KOPT-K1 (cell line): Measurements from ENCODE around the gene GPR146.

ENCODE experiments used
- H3K27ac ChIP-seq: fragments of 200-600 bp; sonication (generic); 2 replicates; pipeline ENCODE4 v1.5.1; 2016; ENCODE audit warnings: antibody characterized with exemption, mild to moderate bottlenecking, low read depth, low read length; ENCODE audit not compliant: poor library complexity, severe bottlenecking
- H3K36me3 ChIP-seq: fragments of 200-600 bp; sonication (generic); 2 replicates; pipeline ENCODE4 v1.5.1; 2017; ENCODE audit warnings: antibody characterized with exemption, mild to moderate bottlenecking, low read length, moderate library complexity; ENCODE audit not compliant: insufficient read depth
- H3K9me3 ChIP-seq: fragments of 200-600 bp; sonication (generic); 2 replicates; pipeline ENCODE4 v1.5.1; 2017; ENCODE audit warnings: antibody characterized with exemption, low read length, mild to moderate bottlenecking; ENCODE audit not compliant: insufficient read depth, poor library complexity, severe bottlenecking

The GPR146 gene

GRCh38 chr7:1080252-1080920 lies 36.0 kb downstream of the GPR146 start:
- Histone ChIP-seq H3K27ac (no peak overlapping the region), H3K36me3 (no peaks in the 10 kb centered on the region), H3K9me3 (no peaks in the 10 kb centered on the region)

GRCh38 chr7:1080921-1081255 lies 36.5 kb downstream of the GPR146 start:
- Histone ChIP-seq H3K36me3 (no peaks in the 10 kb centered on the region), H3K27ac (no peak overlapping the region), H3K9me3 (no peaks in the 10 kb centered on the region)

GRCh38 chr7:1081336-1081735 lies 37.0 kb downstream of the GPR146 start:
- H3K36me3 ChIP-seq, result no peaks in the 10 kb centered on the region
- no peaks in the 10 kb centered on the region for H3K9me3 ChIP-seq
- no peak overlapping the region for H3K27ac ChIP-seq

- Histone ChIP-seq H3K36me3 (no peaks in the 10 kb centered on the region), H3K9me3 (no peaks in the 10 kb centered on the region)
Measured at GRCh38 chr7:1081931-1082401, 37.6 kb downstream of the GPR146 start.

GRCh38 chr7:1083729-1084657 lies 39.6 kb downstream of the GPR146 start:
- Histone ChIP-seq H3K36me3 (no peaks in the 10 kb centered on the region), H3K9me3 (no peaks in the 10 kb centered on the region), H3K27ac (no peak overlapping the region)

More at GRCh38 chr7:1081931-1082401, 37.6 kb downstream of the GPR146 start:
- H3K27ac ChIP-seq, result no peak overlapping the region

- Histone ChIP-seq H3K36me3 (no peaks in the 10 kb centered on the region), H3K27ac (no peak overlapping the region), H3K9me3 (no peaks in the 10 kb centered on the region)
Measured at GRCh38 chr7:1085266-1085665, 40.9 kb downstream of the GPR146 start.

- H3K9me3 ChIP-seq, result no peaks in the 10 kb centered on the region
- no peak overlapping the region for H3K27ac ChIP-seq
- H3K36me3 ChIP-seq, result no peaks in the 10 kb centered on the region
Measured at GRCh38 chr7:1085910-1086421, 41.6 kb downstream of the GPR146 start.

GRCh38 chr7:1086588-1087464 lies 42.5 kb downstream of the GPR146 start:
- H3K36me3 ChIP-seq, result peaks cover under 1% of the 10 kb centered on the region; the same call in 1 of the 2 replicates
- no peak overlapping the region for H3K27ac ChIP-seq
- H3K9me3 ChIP-seq, result no peaks in the 10 kb centered on the region

GRCh38 chr7:1087465-1087814 lies 43.1 kb downstream of the GPR146 start:
- Histone ChIP-seq H3K36me3 (peaks cover 6% of the 10 kb centered on the region; the same call in 1 of the 2 replicates), H3K27ac (no peak overlapping the region), H3K9me3 (no peaks in the 10 kb centered on the region)

GRCh38 chr7:1087952-1088920 lies 43.9 kb downstream of the GPR146 start, which contains the start of gene GPER1:
Gene GPER1 (plus strand): TSS chr7:1088113. CDS start chr7:1091729, 3,616 bp downstream.
- H3K27ac ChIP-seq, result no peak within 1 kb of the TSS
- no peaks in the 10 kb centered on the region for H3K9me3 ChIP-seq
- peaks cover 6% of the 10 kb centered on the region; the same call in 1 of the 2 replicates for H3K36me3 ChIP-seq

- Histone ChIP-seq H3K36me3 (peaks cover 6% of the 10 kb centered on the region; the same call in 1 of the 2 replicates), H3K9me3 (no peaks in the 10 kb centered on the region), H3K27ac (no peak overlapping the region)
Measured at GRCh38 chr7:1090236-1090635, 45.9 kb downstream of the GPR146 start.

GRCh38 chr7:1090686-1091643 lies 46.6 kb downstream of the GPR146 start:
- H3K36me3 ChIP-seq, result peaks cover 6% of the 10 kb centered on the region; the same call in 1 of the 2 replicates
- no peaks in the 10 kb centered on the region for H3K9me3 ChIP-seq
- H3K27ac ChIP-seq, result no peak overlapping the region

- H3K27ac ChIP-seq, result no peak overlapping the region
- peaks cover 6% of the 10 kb centered on the region; the same call in 1 of the 2 replicates for H3K36me3 ChIP-seq
- no peaks in the 10 kb centered on the region for H3K9me3 ChIP-seq
Measured at GRCh38 chr7:1091644-1092027, 47.3 kb downstream of the GPR146 start.
